ENCODE results near the gene KCTD3. TPM values are rescaled to one million over a fixed set of nuclear protein-coding genes. Genes with fewer than 3 reads are reported as not detected.

KCTD3 gene
- total RNA-seq, 1 donor from 2014 or later = 25.2 TPM

- Histone ChIP-seq H4K20me1 (ENCODE audit: insufficient read depth, low read length) (peaks cover 3% of the 10 kb centered on the region), H3K79me2 (ENCODE audit: insufficient read depth, low read length) (no peaks in the 10 kb centered on the region), H3K36me3 (ENCODE audit: insufficient read depth, low read length) (peaks cover 15% of the 10 kb centered on the region), H3K27ac (ENCODE audit: low read depth, low read length) (no peak overlapping the region), H3K4me1 (ENCODE audit: insufficient read depth, low read length) (no peaks in the 10 kb centered on the region), H3K9ac (ENCODE audit: low read length) (no peak overlapping the region), H3K9me3 (ENCODE audit: insufficient read depth, low read depth, low read length) (no peaks in the 10 kb centered on the region), H2AFZ (ENCODE audit: low read depth, low read length) (no peak overlapping the region), H3K4me3 (ENCODE audit: insufficient read depth, low read depth, low read length) (no peak overlapping the region), H3K27me3 (ENCODE audit: insufficient read depth, low read length) (no peaks in the 10 kb centered on the region), H3K4me2 (ENCODE audit: low read length) (no peak overlapping the region)
- no peak for TF ChIP-seq EZH2 (IDR thresholded peaks at IDR 0.05; ENCODE audit: insufficient read depth, low read length)
- no peak for TF ChIP-seq CTCF (IDR thresholded peaks at IDR 0.05; ENCODE audit: insufficient read depth, low read depth, low read length)
- no peak overlapping the region for H3K27ac Mint-ChIP-seq (ENCODE audit: unreplicated experiment)
- no peaks in the 10 kb centered on the region for H3K27me3 Mint-ChIP-seq (ENCODE audit: low read depth, unreplicated experiment)
- no peaks in the 10 kb centered on the region for H3K9me3 Mint-ChIP-seq (ENCODE audit: unreplicated experiment)
- FAIRE-seq = no peak
- H3K4me3 Mint-ChIP-seq (ENCODE audit: unreplicated experiment) = no peak overlapping the region
- no peaks in the 10 kb centered on the region for H3K36me3 Mint-ChIP-seq (ENCODE audit: low read depth, unreplicated experiment)
- peaks cover 21% of the 10 kb centered on the region for H3K4me1 Mint-ChIP-seq (ENCODE audit: low read depth, unreplicated experiment)
- no peak for DNase-seq (ENCODE audit: low read depth)
These were observed 38.0 kb downstream of the KCTD3 start for GRCh38 chr1:215605011-215605621.

- peaks cover 15% of the 10 kb centered on the region for H3K4me1 Mint-ChIP-seq (ENCODE audit: low read depth, unreplicated experiment)
- Histone ChIP-seq H4K20me1 (ENCODE audit: insufficient read depth, low read length) (peaks cover 3% of the 10 kb centered on the region), H3K9ac (ENCODE audit: low read length) (no peak overlapping the region), H3K27me3 (ENCODE audit: insufficient read depth, low read length) (no peaks in the 10 kb centered on the region), H3K9me3 (ENCODE audit: insufficient read depth, low read depth, low read length) (no peaks in the 10 kb centered on the region), H3K4me1 (ENCODE audit: insufficient read depth, low read length) (no peaks in the 10 kb centered on the region), H3K4me3 (ENCODE audit: insufficient read depth, low read depth, low read length) (no peak overlapping the region), H3K36me3 (ENCODE audit: insufficient read depth, low read length) (peaks cover 15% of the 10 kb centered on the region), H3K4me2 (ENCODE audit: low read length) (no peak overlapping the region), H3K79me2 (ENCODE audit: insufficient read depth, low read length) (no peaks in the 10 kb centered on the region), H2AFZ (ENCODE audit: low read depth, low read length) (no peak overlapping the region), H3K27ac (ENCODE audit: low read depth, low read length) (no peak overlapping the region)
- H3K9me3 Mint-ChIP-seq (ENCODE audit: unreplicated experiment) = no peaks in the 10 kb centered on the region
- FAIRE-seq (no peak), DNase-seq (ENCODE audit: low read depth) (no peak)
- H3K36me3 Mint-ChIP-seq (ENCODE audit: low read depth, unreplicated experiment) = no peaks in the 10 kb centered on the region
- TF ChIP-seq EZH2 (IDR thresholded peaks at IDR 0.05; ENCODE audit: insufficient read depth, low read length) (no peak), CTCF (IDR thresholded peaks at IDR 0.05; ENCODE audit: insufficient read depth, low read depth, low read length) (no peak)
- H3K27me3 Mint-ChIP-seq (ENCODE audit: low read depth, unreplicated experiment) = no peaks in the 10 kb centered on the region
- no peak overlapping the region for H3K4me3 Mint-ChIP-seq (ENCODE audit: unreplicated experiment)
- H3K27ac Mint-ChIP-seq (ENCODE audit: unreplicated experiment) = no peak overlapping the region
These were observed 38.9 kb downstream of the KCTD3 start for GRCh38 chr1:215606036-215606435.

GRCh38 chr1:215606564-215607168, 39.6 kb downstream of the KCTD3 start:
- TF ChIP-seq EZH2 (IDR thresholded peaks at IDR 0.05; ENCODE audit: insufficient read depth, low read length) (no peak), CTCF (IDR thresholded peaks at IDR 0.05; ENCODE audit: insufficient read depth, low read depth, low read length) (peak; percentile 28)
- Histone ChIP-seq H3K4me1 (ENCODE audit: insufficient read depth, low read length) (no peaks in the 10 kb centered on the region), H3K9me3 (ENCODE audit: insufficient read depth, low read depth, low read length) (no peaks in the 10 kb centered on the region), H3K9ac (ENCODE audit: low read length) (no peak overlapping the region), H3K36me3 (ENCODE audit: insufficient read depth, low read length) (peaks cover 15% of the 10 kb centered on the region), H3K27me3 (ENCODE audit: insufficient read depth, low read length) (no peaks in the 10 kb centered on the region), H3K79me2 (ENCODE audit: insufficient read depth, low read length) (no peaks in the 10 kb centered on the region), H3K27ac (ENCODE audit: low read depth, low read length) (no peak overlapping the region), H4K20me1 (ENCODE audit: insufficient read depth, low read length) (peaks cover 3% of the 10 kb centered on the region), H3K4me3 (ENCODE audit: insufficient read depth, low read depth, low read length) (no peak overlapping the region), H3K4me2 (ENCODE audit: low read length) (no peak overlapping the region), H2AFZ (ENCODE audit: low read depth, low read length) (no peak overlapping the region)
- FAIRE-seq = peak; percentile 34
- H3K4me1 Mint-ChIP-seq (ENCODE audit: low read depth, unreplicated experiment) = peaks cover 15% of the 10 kb centered on the region
- DNase-seq (ENCODE audit: low read depth) = no peak
- no peaks in the 10 kb centered on the region for H3K27me3 Mint-ChIP-seq (ENCODE audit: low read depth, unreplicated experiment)
- H3K36me3 Mint-ChIP-seq (ENCODE audit: low read depth, unreplicated experiment) = no peaks in the 10 kb centered on the region
- no peak overlapping the region for H3K4me3 Mint-ChIP-seq (ENCODE audit: unreplicated experiment)
- H3K27ac Mint-ChIP-seq (ENCODE audit: unreplicated experiment) = no peak overlapping the region
- no peaks in the 10 kb centered on the region for H3K9me3 Mint-ChIP-seq (ENCODE audit: unreplicated experiment)
